HepG2 (cell line): Measurements from ENCODE around the gene STOML2. TPM values are rescaled to one million over a fixed set of nuclear protein-coding genes. Genes with fewer than 3 reads are reported as not detected.

Experiments used
- ATAC-seq: fragments of 200-7000 bp; cut with Tn5 transposase; 3 replicates; pipeline ENCODE4 v1.9.1; 2020; ENCODE audit warnings: mild to moderate bottlenecking, moderate library complexity
- Bru-seq: library from RNA; stranded (reverse); fragments of 400-500 nt; gene quantifications from one replicate; lab custom pipeline; 2021; lab: Mats Ljungman, UMichigan
- BruChase-seq, 2 experiments: library from RNA; stranded (reverse); fragments of 400-500 nt; gene quantifications; one replicate each; lab custom pipeline; 2021; lab: Mats Ljungman, UMichigan
- BruUV-seq: library from RNA; stranded (reverse); fragments of 400-500 nt; replicated peaks from 2 replicates; lab custom pipeline; 2021; lab: Mats Ljungman, UMichigan
- CTCF ChIA-PET: fragments of 300-600 bp; formaldehyde crosslinking; extraction: SDS; loops from one replicate; lab custom pipeline; 2021; ENCODE audit warnings: low total read pairs, inconsistent platforms, low intra/inter-chr PET ratio; lab: Yijun Ruan, JAX
- POLR2A ChIA-PET: fragments of 350-600 bp; sonication (Branson Sonifier 250); formaldehyde crosslinking; loops from one replicate; lab custom pipeline; 2020; ENCODE audit warnings: antibody characterized with exemption, inconsistent platforms; lab: Yijun Ruan, JAX
- DNase-seq: peaks from one replicate; pipeline ENCODE4 v3.0.0-alpha.2; 2015; ENCODE audit warnings: low spot score
- FAIRE-seq: peaks from 3 replicates; lab custom pipeline; 2011; peaks lifted over from hg19 to GRCh38; lab: Jason Lieb, UNC
- H2AFZ ChIP-seq: one replicate; pipeline ENCODE4 v1.6.1; 2011; ENCODE audit warnings: low read length, inconsistent platforms
- H3K27ac ChIP-seq: fragments of 300-600 bp; 3 replicates; pipeline ENCODE4 v1.8.0; 2011; ENCODE audit warnings: mixed run types, mild to moderate bottlenecking, mixed read lengths, low read length, inconsistent platforms; ENCODE audit not compliant: insufficient read depth; ENCODE audit errors: extremely low read length
- H3K27me3 ChIP-seq, 2 experiments: fragments of 200-600 bp in 1 of 2; 2 replicates in 1 of 2; 3 replicates in 1 of 2; pipeline versions ENCODE4 v1.6.0 to v1.8.0; 2011; ENCODE audit warnings: low read length in 2 of 2, mild to moderate bottlenecking in 2 of 2, moderate library complexity in 2 of 2, inconsistent platforms in 1 of 2; ENCODE audit not compliant: insufficient read depth in 2 of 2, control insufficient read depth in 1 of 2
- H3K36me3 ChIP-seq, 2 experiments: fragments of 200-600 bp in 1 of 2; replicated peaks in 1 of 2; 2 replicates in 1 of 2; 3 replicates in 1 of 2; pipeline versions ENCODE4 v1.5.1 to v1.8.0; 2011; ENCODE audit warnings: low read length in 2 of 2, inconsistent platforms in 1 of 2; ENCODE audit not compliant: insufficient read depth in 2 of 2, control insufficient read depth in 1 of 2
- H3K4me1 ChIP-seq: 2 replicates; pipeline ENCODE4 v1.5.1; 2012; ENCODE audit warnings: low read length, inconsistent platforms; ENCODE audit not compliant: insufficient read depth
- H3K4me2 ChIP-seq: 2 replicates; pipeline ENCODE4 v1.6.0; 2011; ENCODE audit warnings: low read depth, low read length, inconsistent platforms
- H3K4me3 ChIP-seq, 3 experiments: fragments of 200-600 bp in 1 of 3; sonication (generic), shearing (Covaris generic) in 1 of 3; replicated peaks in 1 of 3; 2 replicates each; pipeline ENCODE4 v1.5.1; 2011 to 2016; ENCODE audit warnings: low read length in 3 of 3, inconsistent platforms in 2 of 3, low read depth in 2 of 3, mild to moderate bottlenecking in 2 of 3, control low read depth in 1 of 3, mixed read lengths in 1 of 3; ENCODE audit not compliant: insufficient read depth in 1 of 3
- H3K79me2 ChIP-seq: one replicate; pipeline ENCODE4 v1.6.1; 2011; ENCODE audit warnings: low read length, inconsistent platforms; ENCODE audit not compliant: insufficient read depth
- H3K9ac ChIP-seq: 2 replicates; pipeline ENCODE4 v1.6.0; 2011; ENCODE audit warnings: mild to moderate bottlenecking, low read depth, low read length, inconsistent platforms; ENCODE audit not compliant: insufficient read depth
- H3K9me3 ChIP-seq: 2 replicates; pipeline ENCODE4 v1.5.1; 2012; ENCODE audit warnings: mild to moderate bottlenecking, low read length
- H4K20me1 ChIP-seq: 2 replicates; pipeline ENCODE4 v1.6.0; 2011; ENCODE audit warnings: inconsistent platforms, mild to moderate bottlenecking, low read length, moderate library complexity; ENCODE audit not compliant: insufficient read depth
- HNRNPH1 ChIP-seq: fragments of 200-400 bp; formaldehyde crosslinking; optimal IDR thresholded peaks from 2 replicates; pipeline ENCODE3; 2017; ENCODE audit warnings: mild to moderate bottlenecking, low read depth, low read length
- ISL2 ChIP-seq: sonication (generic); formaldehyde crosslinking; IDR thresholded peaks from 2 replicates; pipeline ENCODE4 v1.5.0; 2020; ENCODE audit warnings: missing genetic modification reagents
- RFX3 ChIP-seq: IDR thresholded peaks from 2 replicates; pipeline ENCODE4 v1.6.1; 2016; ENCODE audit warnings: missing biosample characterization, missing genetic modification reagents
- ZFAT ChIP-seq: sonication (generic); formaldehyde crosslinking; conservative IDR thresholded peaks from 2 replicates; pipeline ENCODE4 v1.8.1; 2023; ENCODE audit warnings: missing genetic modification reagents, inconsistent platforms
- ZFP41 ChIP-seq: sonication (generic); formaldehyde crosslinking; IDR thresholded peaks from 2 replicates; pipeline ENCODE4 v1.4.0; 2020; ENCODE audit warnings: mild to moderate bottlenecking, missing genetic modification reagents, borderline replicate concordance
- ZNF138 ChIP-seq: sonication (generic); formaldehyde crosslinking; IDR thresholded peaks from 2 replicates; pipeline ENCODE4 v1.5.0; 2020; ENCODE audit warnings: mild to moderate bottlenecking, low read depth, missing genetic modification reagents
- WGBS: methylation state at CpG from one replicate; pipeline ENCODE4 v1.1.6; 2017; ENCODE audit warnings: low lambda C conversion rate; 5-methylcytosine and 5-hydroxymethylcytosine counted together
- in situ Hi-C: cut with HindIII; loops from 2 replicates; pipeline ENCODE4 v1.10.0; 2017; ENCODE audit warnings: low pct_unique_long_range_greater_than_20kb; ENCODE audit not compliant: extremely low pct_ligation_motif_present
- intact Hi-C: fragments of 100-400 bp; cut with micrococcal nuclease; formaldehyde crosslinking; loops from one replicate; pipeline ENCODE4 v1.10.0; 2022; ENCODE audit not compliant: unreplicated experiment
- long read RNA-seq, 2 experiments: library from RNA in 1 of 2; library from polyadenylated mRNA in 1 of 2; stranded (forward) in 1 of 2; unstranded in 1 of 2; transcript quantifications; one replicate each; pipeline ENCODE4 v2.0.0, GENCODE V29; 2019 to 2022
- polyA minus RNA-seq, 3 experiments: library from RNA; depleted of rRNA, polyadenylated mRNA; stranded (reverse); fragments of >200 nt; gene quantifications; 2 replicates each; pipeline ENCODE4 v1.2.3, GENCODE V29; 2011; ENCODE audit warnings: low replicate concordance in 1 of 3
- polyA plus RNA-seq, 8 experiments: library from polyadenylated mRNA; depleted of rRNA in 3 of 8; stranded (reverse) in 7 of 8; unstranded in 1 of 8; fragments of >200 nt; fragmentation: Illumina TruSeq in 4 of 8; extraction: Trizol in 4 of 8; gene quantifications; 2 replicates each; pipeline versions ENCODE4 v1.2.1 to v1.2.3, GENCODE V29; 2011 to 2016; ENCODE audit warnings: low read depth in 4 of 8, missing spikeins in 1 of 8, mixed read lengths in 1 of 8; ENCODE audit not compliant: insufficient read depth in 1 of 8
- total RNA-seq, 5 experiments: library from RNA; depleted of rRNA; stranded (reverse); fragments of >200 nt; fragmentation: Illumina TruSeq; extraction: Trizol; gene quantifications; 2 replicates each; pipeline ENCODE4 v1.2.3, GENCODE V29; 2016; ENCODE audit warnings: low read depth in 1 of 5
- TF ChIP-seq, protein P1 (sequence below): sonication (generic); formaldehyde crosslinking; IDR thresholded peaks from 2 replicates; pipeline ENCODE4 v1.4.0; 2020; ENCODE audit warnings: mild to moderate bottlenecking, missing genetic modification reagents
- TF ChIP-seq, protein P2 (sequence below): sonication (generic); formaldehyde crosslinking; IDR thresholded peaks from 2 replicates; pipeline ENCODE4 v1.8.0; 2022; ENCODE audit warnings: missing genetic modification reagents, mild to moderate bottlenecking, inconsistent platforms, borderline replicate concordance
- TF ChIP-seq, protein P3 (sequence below): sonication (generic); formaldehyde crosslinking; IDR thresholded peaks from 2 replicates; pipeline ENCODE4 v1.5.1; 2020; ENCODE audit warnings: missing genetic modification reagents, mild to moderate bottlenecking, borderline replicate concordance

Gene STOML2, protein sequence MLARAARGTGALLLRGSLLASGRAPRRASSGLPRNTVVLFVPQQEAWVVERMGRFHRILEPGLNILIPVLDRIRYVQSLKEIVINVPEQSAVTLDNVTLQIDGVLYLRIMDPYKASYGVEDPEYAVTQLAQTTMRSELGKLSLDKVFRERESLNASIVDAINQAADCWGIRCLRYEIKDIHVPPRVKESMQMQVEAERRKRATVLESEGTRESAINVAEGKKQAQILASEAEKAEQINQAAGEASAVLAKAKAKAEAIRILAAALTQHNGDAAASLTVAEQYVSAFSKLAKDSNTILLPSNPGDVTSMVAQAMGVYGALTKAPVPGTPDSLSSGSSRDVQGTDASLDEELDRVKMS
- total RNA-seq (2016; rRNA removed; fragmentation: Illumina TruSeq; extraction: Trizol): 250 and 305 TPM in 2 replicates
- 682 and 717 TPM in 2 replicates for total RNA-seq (2016; cell fraction: cytosol; rRNA removed; fragmentation: Illumina TruSeq; extraction: Trizol; ENCODE audit: low read depth)
- total RNA-seq (2016; cell fraction: insoluble cytoplasmic fraction; rRNA removed; fragmentation: Illumina TruSeq; extraction: Trizol): 259 and 314 TPM in 2 replicates
- 635 and 649 TPM in 2 replicates for total RNA-seq (2016; cell fraction: membrane; rRNA removed; fragmentation: Illumina TruSeq; extraction: Trizol)
- total RNA-seq (2016; cell fraction: nucleus; rRNA removed; fragmentation: Illumina TruSeq; extraction: Trizol): 99.4 and 103 TPM in 2 replicates
- 243 and 245 TPM in 2 replicates for polyA plus RNA-seq (2011; rRNA removed)
- 206 and 268 TPM in 2 replicates for polyA plus RNA-seq (2011; cell fraction: cytosol; rRNA removed)
- 223 and 235 TPM in 2 replicates for polyA plus RNA-seq (2011; cell fraction: nucleus; rRNA removed)
- 137 and 155 TPM in 2 replicates for polyA plus RNA-seq (2012)
- polyA plus RNA-seq (2016; cell fraction: cytosol; fragmentation: Illumina TruSeq; extraction: Trizol; ENCODE audit: low read depth): 796 and 800 TPM in 2 replicates
- polyA plus RNA-seq (2016; cell fraction: insoluble cytoplasmic fraction; fragmentation: Illumina TruSeq; extraction: Trizol; ENCODE audit: low read depth): 284 and 314 TPM in 2 replicates
- polyA plus RNA-seq (2016; cell fraction: membrane; fragmentation: Illumina TruSeq; extraction: Trizol; ENCODE audit: low read depth): 557 and 563 TPM in 2 replicates
- 177 and 181 TPM in 2 replicates for polyA plus RNA-seq (2016; cell fraction: nucleus; fragmentation: Illumina TruSeq; extraction: Trizol; ENCODE audit: insufficient read depth, low read depth)
- 125 and 128 TPM in 2 replicates for polyA minus RNA-seq (2011; rRNA and poly(A)+ RNA removed; ENCODE audit: low replicate concordance)
- 41.4 and 52.8 TPM in 2 replicates for polyA minus RNA-seq (2011; cell fraction: cytosol; rRNA and poly(A)+ RNA removed)
- polyA minus RNA-seq (2011; cell fraction: nucleus; rRNA and poly(A)+ RNA removed): 27.2 and 45.5 TPM in 2 replicates
- Bru-seq, nascent RNA: percentile 88 among the genes with signal in this experiment
- percentile 97 among the genes with signal in this experiment for BruChase-seq, experiment 1, labeled RNA remaining after a 6-hour chase
- BruChase-seq, experiment 2, labeled RNA remaining after a 2-hour chase: percentile 93 among the genes with signal in this experiment
- long read RNA-seq, experiment 1, transcript STOML2-201 (10 exons, 1,278 nt): major isoform, 408 of 458 reads
- long read RNA-seq, experiment 1, partial matches to known transcripts: 36 of 458 reads
- long read RNA-seq, experiment 1, other reads (novel, unspliced or antisense): 14 of 458 reads
- long read RNA-seq, experiment 2, transcript STOML2-201 (10 exons, 1,278 nt): major isoform, 188 of 312 reads
- long read RNA-seq, experiment 2, partial matches to known transcripts: 102 of 312 reads
- long read RNA-seq, experiment 2, other reads (novel, unspliced or antisense): 22 of 312 reads

DNA sequence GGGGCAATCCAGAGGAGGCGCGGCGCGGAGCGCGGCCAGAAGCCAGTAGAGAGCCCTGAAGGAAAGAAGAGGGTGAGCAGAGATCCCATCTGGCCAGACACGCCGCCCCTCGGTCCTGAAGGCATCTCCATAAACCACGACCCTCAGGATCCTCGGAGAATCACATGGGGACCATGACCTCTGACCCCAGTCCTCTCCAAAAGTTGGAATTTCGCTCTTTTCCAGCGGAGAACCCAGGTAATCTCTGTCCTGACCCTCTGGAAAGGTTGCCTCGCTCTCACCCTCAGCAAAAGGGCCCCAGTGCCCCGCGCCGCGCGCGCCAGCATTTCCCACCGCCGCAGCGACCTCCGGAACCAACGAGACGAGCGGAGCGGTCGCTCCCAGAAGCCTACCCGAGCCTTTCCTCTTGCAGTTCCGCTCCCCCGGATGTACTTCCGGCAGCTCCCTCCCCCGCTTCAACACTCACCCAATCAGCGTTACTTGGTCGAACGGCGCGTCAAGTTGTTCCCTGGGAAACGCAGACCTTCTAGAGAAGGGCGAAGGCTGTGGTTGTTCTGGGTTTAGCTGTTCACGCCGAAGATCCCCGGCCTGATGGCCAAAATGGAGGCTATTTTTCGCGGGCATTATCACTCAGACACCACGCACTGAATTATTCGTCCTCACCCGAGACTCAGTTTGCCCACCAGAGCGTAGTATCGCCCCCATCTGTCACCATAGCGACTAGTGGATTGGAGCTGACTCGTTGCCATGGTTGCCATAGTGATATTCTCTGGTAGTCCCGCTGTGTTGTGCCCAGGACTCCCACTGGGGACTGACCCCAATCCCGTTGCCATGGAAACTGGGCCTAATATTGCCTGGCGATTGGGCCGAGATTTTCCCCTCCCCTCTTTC lies at the start of gene STOML2:
Gene STOML2 (minus strand): TSS at position 363 of the 891 bp plus-strand sequence. CDS start 37 bp downstream, at position 326.
- peak; percentile 96 for FAIRE-seq
- ChIA-PET POLR2A (interaction anchor here (1.1 to 2.2 kb wide), 6 partner anchors 9 to 59 kb away, joined by 4 to 34 read pairs (median 12); partner anchors contain the start of genes ATOSB, FANCG, UNC13B and VCP), CTCF (no interaction called here)
- no TSS peak for BruUV-seq
- in situ Hi-C loops: no loop called here
- H3K36me3 ChIP-seq: peaks cover 7 to 23% of the 10 kb centered on the region in 2 experiments; a peak in 4 of 5 replicates
- H3K9ac ChIP-seq: peak within 1 kb of the TSS; percentile 93
- no peaks in the 10 kb centered on the region for H4K20me1 ChIP-seq
- peak; percentile 97 for ATAC-seq
- H3K27me3 ChIP-seq: no peaks in the 10 kb centered on the region; a peak in 1 of 5 replicates
- H3K4me3 ChIP-seq: peak within 1 kb of the TSS; percentile 63 to 84 (median 69)
- peak within 1 kb of the TSS; percentile 95 for H3K4me2 ChIP-seq
- 2% methylated on average over 9 of the region's 57 CpGs for WGBS
- peak; percentile 92 for DNase-seq
- peak within 1 kb of the TSS; percentile 69 for H2AFZ ChIP-seq
- no peaks in the 10 kb centered on the region for H3K9me3 ChIP-seq
- intact Hi-C loops: no loop called here
- H3K27ac ChIP-seq: peak within 1 kb of the TSS; percentile 74
- H3K79me2 ChIP-seq: peaks cover 16% of the 10 kb centered on the region
- H3K4me1 ChIP-seq: peaks cover 19% of the 10 kb centered on the region
- TF ChIP-seq ZNF138 (CRISPR knock-in tag) (peak; percentile 46; the same call in 1 of the 2 replicates), ZFAT (no peak), ZFP41 (CRISPR knock-in tag) (no peak), HNRNPH1 (no peak), RFX3 (CRISPR knock-in tag) (peak; percentile 93), ISL2 (CRISPR knock-in tag) (peak; percentile 76; the same call in 1 of the 2 replicates)
- TF ChIP-seq, protein P1, sequence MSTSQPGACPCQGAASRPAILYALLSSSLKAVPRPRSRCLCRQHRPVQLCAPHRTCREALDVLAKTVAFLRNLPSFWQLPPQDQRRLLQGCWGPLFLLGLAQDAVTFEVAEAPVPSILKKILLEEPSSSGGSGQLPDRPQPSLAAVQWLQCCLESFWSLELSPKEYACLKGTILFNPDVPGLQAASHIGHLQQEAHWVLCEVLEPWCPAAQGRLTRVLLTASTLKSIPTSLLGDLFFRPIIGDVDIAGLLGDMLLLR (CRISPR knock-in tag): no peak
- TF ChIP-seq, protein P2, sequence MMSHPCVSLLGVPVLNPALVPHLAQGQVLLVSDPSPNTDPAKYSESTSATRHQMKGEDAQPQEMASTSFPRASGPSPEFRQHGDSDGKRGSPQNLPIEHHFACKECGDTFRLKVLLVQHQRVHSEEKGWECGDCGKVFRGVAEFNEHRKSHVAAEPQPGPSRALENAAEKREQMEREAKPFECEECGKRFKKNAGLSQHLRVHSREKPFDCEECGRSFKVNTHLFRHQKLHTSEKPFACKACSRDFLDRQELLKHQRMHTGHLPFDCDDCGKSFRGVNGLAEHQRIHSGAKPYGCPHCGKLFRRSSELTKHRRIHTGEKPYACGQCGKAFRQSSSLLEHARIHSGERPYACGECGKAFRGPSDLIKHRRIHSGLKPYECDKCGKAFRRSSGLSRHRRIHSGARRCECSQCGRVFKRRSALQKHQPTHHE (CRISPR knock-in tag): no peak; the same call in 1 of the 2 replicates
- TF ChIP-seq, protein P3, sequence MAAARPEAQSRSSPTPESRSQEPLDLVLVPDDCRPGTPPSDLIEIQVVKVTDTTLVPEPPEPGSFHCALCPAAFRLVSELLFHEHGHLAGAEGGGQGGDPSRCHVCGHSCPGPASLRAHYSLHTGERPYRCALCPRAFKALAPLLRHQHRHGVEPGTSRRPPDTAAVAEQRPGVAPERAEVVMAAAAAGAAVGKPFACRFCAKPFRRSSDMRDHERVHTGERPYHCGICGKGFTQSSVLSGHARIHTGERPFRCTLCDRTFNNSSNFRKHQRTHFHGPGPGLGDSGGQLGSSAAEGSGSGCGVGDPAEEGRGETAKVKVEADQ (CRISPR knock-in tag): peak; percentile 78
